ENCODE results near the gene ITPRID2. TPM values are rescaled to one million over a fixed set of nuclear protein-coding genes. Genes with fewer than 3 reads are reported as not detected.

Gene ITPRID2
- total RNA-seq, 4 donors from 2014 or later: 84.5 to 159 (median 114) TPM

- H3K27me3 ChIP-seq: no peaks in the 10 kb centered on the region
- no peak for DNase-seq
- no peak overlapping the region for H3K4me3 ChIP-seq
- intact Hi-C loops (cut with DNase I; ENCODE audit: low total_unique reads): no loop called here
- H3K4me1 ChIP-seq: no peaks in the 10 kb centered on the region
- H3K36me3 ChIP-seq: no peaks in the 10 kb centered on the region
- no peaks in the 10 kb centered on the region for H3K9me3 ChIP-seq
- TF ChIP-seq CTCF (IDR thresholded peaks at IDR 0.05) (no peak), POLR2A (IDR thresholded peaks at IDR 0.05) (no peak)
- H3K27ac ChIP-seq: no peak overlapping the region
These were observed 79.5 kb downstream of the ITPRID2 start for GRCh38 chr2:181971032-181971431.

- DNase-seq: no peak
- Histone ChIP-seq H3K4me3 (no peak overlapping the region), H3K27me3 (no peaks in the 10 kb centered on the region), H3K9me3 (no peaks in the 10 kb centered on the region), H3K4me1 (no peaks in the 10 kb centered on the region), H3K27ac (no peak overlapping the region), H3K36me3 (no peaks in the 10 kb centered on the region)
- no peak for TF ChIP-seq CTCF (IDR thresholded peaks at IDR 0.05)
- no peak for TF ChIP-seq POLR2A (IDR thresholded peaks at IDR 0.05)
- intact Hi-C loops (cut with DNase I; ENCODE audit: low total_unique reads): no loop called here
These were observed 81.1 kb downstream of the ITPRID2 start for GRCh38 chr2:181972431-181973170.

- H3K27ac ChIP-seq: no peak overlapping the region
- H3K4me1 ChIP-seq: no peaks in the 10 kb centered on the region
- TF ChIP-seq POLR2A (IDR thresholded peaks at IDR 0.05) (no peak), CTCF (IDR thresholded peaks at IDR 0.05) (no peak)
- no peaks in the 10 kb centered on the region for H3K9me3 ChIP-seq
- DNase-seq: no peak
- intact Hi-C loops (cut with DNase I; ENCODE audit: low total_unique reads): no loop called here
- no peaks in the 10 kb centered on the region for H3K36me3 ChIP-seq
- no peaks in the 10 kb centered on the region for H3K27me3 ChIP-seq
- H3K4me3 ChIP-seq: no peak overlapping the region
These were observed 81.7 kb downstream of the ITPRID2 start for GRCh38 chr2:181973171-181973783.

- H3K36me3 ChIP-seq: no peaks in the 10 kb centered on the region
- H3K4me1 ChIP-seq: no peaks in the 10 kb centered on the region
- H3K27ac ChIP-seq: no peak overlapping the region
- TF ChIP-seq POLR2A (IDR thresholded peaks at IDR 0.05) (no peak), CTCF (IDR thresholded peaks at IDR 0.05) (no peak)
- no peaks in the 10 kb centered on the region for H3K27me3 ChIP-seq
- intact Hi-C loops (cut with DNase I; ENCODE audit: low total_unique reads): no loop called here
- H3K9me3 ChIP-seq: no peaks in the 10 kb centered on the region
- no peak overlapping the region for H3K4me3 ChIP-seq
- no peak for DNase-seq
These were observed 86.3 kb downstream of the ITPRID2 start for GRCh38 chr2:181977661-181978350.

All from uterus (tissue), 4 donors.